Epithelial cell of proximal tubule (primary cell): Measurements from ENCODE around the gene APOA4. TPM values are rescaled to one million over a fixed set of nuclear protein-coding genes. Genes with fewer than 3 reads are reported as not detected.

Source experiments
- DNase-seq: peaks from one replicate; pipeline ENCODE4 v3.0.0-alpha.2; 2011; ENCODE audit warnings: low read depth
- H3K4me3 ChIP-seq: 2 replicates; pipeline ENCODE4 v1.5.1; 2011; ENCODE audit warnings: low read depth, mild to moderate bottlenecking, low read length
- total RNA-seq: library from RNA; depleted of rRNA; stranded (reverse); fragments of >200 nt; gene quantifications from 2 replicates; pipeline ENCODE4 v1.2.3, GENCODE V29; 2015
- TF ChIP-seq, protein P1 (sequence below): conservative IDR thresholded peaks from 2 replicates; pipeline ENCODE4 v1.5.1; 2012; ENCODE audit warnings: low read depth, mild to moderate bottlenecking, low read length

The APOA4 gene
- total RNA-seq, result not detected in 2 replicates

DNA sequence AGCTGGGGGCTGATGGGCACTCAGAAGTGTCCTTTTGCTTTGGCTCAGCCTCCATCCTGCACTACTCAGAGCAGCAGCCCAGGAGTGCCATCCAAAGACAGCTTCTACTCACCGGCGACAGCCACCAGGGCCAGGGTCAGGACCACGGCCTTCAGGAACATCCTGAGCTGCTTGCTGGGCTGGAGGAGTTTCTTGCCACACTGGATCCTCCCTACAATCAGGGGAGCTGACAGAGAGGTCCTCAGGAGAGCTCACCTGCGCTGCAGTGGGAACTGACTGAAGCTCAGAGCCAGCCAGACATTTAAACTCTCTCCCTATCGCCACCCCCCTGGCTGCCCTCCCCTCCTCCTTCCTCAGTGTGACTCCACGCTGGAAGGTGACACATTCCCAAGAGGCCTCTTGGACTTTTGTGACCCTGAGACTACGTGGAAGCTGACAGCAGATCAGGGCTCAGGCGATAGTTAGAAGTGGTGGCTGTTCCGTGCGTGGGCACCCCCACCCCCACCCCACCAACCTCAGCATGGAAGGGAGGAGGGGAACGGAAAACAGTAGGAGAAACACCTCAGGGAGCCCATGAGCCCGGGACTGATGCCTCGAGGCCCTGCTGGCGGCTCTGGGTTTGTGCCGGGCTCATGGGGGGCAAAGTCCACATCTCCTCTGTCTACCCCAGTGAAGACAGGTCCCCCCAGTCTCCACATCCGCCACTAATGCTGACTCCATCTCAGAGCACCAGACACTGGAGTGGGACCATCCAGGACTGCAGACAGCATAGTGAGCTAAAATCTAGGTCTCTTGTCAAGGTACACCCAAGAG lies at the start of gene APOA4:
Gene APOA4 (minus strand): TSS at position 274 of the 813 bp plus-strand sequence. CDS start 113 bp downstream, at position 161.
- TF ChIP-seq, protein P1, sequence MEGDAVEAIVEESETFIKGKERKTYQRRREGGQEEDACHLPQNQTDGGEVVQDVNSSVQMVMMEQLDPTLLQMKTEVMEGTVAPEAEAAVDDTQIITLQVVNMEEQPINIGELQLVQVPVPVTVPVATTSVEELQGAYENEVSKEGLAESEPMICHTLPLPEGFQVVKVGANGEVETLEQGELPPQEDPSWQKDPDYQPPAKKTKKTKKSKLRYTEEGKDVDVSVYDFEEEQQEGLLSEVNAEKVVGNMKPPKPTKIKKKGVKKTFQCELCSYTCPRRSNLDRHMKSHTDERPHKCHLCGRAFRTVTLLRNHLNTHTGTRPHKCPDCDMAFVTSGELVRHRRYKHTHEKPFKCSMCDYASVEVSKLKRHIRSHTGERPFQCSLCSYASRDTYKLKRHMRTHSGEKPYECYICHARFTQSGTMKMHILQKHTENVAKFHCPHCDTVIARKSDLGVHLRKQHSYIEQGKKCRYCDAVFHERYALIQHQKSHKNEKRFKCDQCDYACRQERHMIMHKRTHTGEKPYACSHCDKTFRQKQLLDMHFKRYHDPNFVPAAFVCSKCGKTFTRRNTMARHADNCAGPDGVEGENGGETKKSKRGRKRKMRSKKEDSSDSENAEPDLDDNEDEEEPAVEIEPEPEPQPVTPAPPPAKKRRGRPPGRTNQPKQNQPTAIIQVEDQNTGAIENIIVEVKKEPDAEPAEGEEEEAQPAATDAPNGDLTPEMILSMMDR, result no peak
- H3K4me3 ChIP-seq, result no peak within 1 kb of the TSS
- DNase-seq, result no peak

DNA sequence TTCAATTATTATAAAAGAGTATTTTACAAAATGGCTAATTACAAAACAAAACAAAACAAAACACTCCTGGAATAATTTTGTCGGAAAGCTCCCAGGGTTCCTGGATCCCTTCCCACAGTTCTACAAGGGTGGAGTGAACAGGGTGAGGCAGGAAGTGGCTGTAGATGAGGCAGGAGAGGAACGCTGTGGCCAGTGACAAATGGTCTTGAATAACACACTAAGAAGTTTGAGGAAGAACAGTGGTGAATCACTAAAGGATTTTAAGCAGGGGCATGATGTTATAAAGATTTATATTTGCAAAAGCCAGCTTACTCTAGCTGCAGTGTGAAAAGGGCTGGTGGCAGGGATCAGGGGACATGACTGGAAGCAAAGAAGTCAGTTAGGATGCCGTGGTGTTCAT lies 48.1 kb upstream of the APOA4 start:
- TF ChIP-seq, protein P1, result no peak
- DNase-seq, result no peak
- no peak overlapping the region for H3K4me3 ChIP-seq

DNA sequence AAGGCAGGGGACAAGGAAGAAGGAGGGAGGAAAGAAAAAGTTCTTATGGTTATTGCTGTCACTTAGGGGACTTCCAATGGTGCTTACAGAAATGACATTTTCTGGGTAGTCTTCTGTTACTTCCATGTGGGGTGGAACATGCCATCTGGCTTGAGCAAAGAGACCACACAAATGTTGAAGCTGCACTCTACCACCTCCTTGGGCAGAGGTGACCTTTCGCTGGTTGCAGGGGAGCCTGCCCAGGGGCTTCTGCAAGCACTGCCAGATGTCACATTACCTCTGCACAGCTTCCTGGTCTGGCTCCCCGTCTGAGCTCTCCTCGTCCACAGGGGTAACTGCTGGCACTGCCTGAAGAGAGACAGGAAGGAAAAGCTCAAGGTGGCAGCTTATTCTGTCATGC lies 47.0 kb upstream of the APOA4 start:
- DNase-seq, result no peak
- TF ChIP-seq, protein P1, result no peak
- H3K4me3 ChIP-seq, result no peak overlapping the region

GRCh38 chr11:116869610-116870009 lies 46.5 kb upstream of the APOA4 start:
- TF ChIP-seq, protein P1, result no peak

GRCh38 chr11:116868066-116868465 lies 45.0 kb upstream of the APOA4 start:
- no peak overlapping the region for H3K4me3 ChIP-seq
- TF ChIP-seq, protein P1, result no peak
- DNase-seq, result no peak

More at GRCh38 chr11:116869610-116870009, 46.5 kb upstream of the APOA4 start:
- DNase-seq, result no peak
- H3K4me3 ChIP-seq, result no peak overlapping the region

GRCh38 chr11:116867619-116868018 lies 44.5 kb upstream of the APOA4 start:
- DNase-seq, result no peak
- TF ChIP-seq, protein P1, result no peak
- H3K4me3 ChIP-seq, result no peak overlapping the region
